IMR-90 (cell line): ENCODE measurements around the gene ADAMTS14. TPM values are rescaled to one million over a fixed set of nuclear protein-coding genes. Genes with fewer than 3 reads are reported as not detected.

Source experiments
- ATAC-seq: fragments of 200-7000 bp; cut with Tn5 transposase; 2 replicates; pipeline ENCODE4 v1.9.1; 2020; ENCODE audit warnings: low read depth, mild to moderate bottlenecking, moderate library complexity
- BruUV-seq: library from RNA; stranded (reverse); fragments of 400-500 nt; replicated peaks from 2 replicates; lab custom pipeline; 2021; lab: Mats Ljungman, UMichigan
- CTCF ChIA-PET: fragments of 300-600 bp; formaldehyde crosslinking; extraction: SDS; loops from one replicate; lab custom pipeline; 2021; ENCODE audit warnings: antibody characterized with exemption; lab: Yijun Ruan, JAX
- POLR2A ChIA-PET: fragments of 300-600 bp; sonication (Branson Sonifier 250); formaldehyde crosslinking; loops from one replicate; lab custom pipeline; 2022; ENCODE audit warnings: antibody characterized with exemption; ENCODE audit not compliant: unreplicated experiment; lab: Charles Lee
- DNase-seq: peaks from one replicate; pipeline ENCODE4 v3.0.0; 2013
- H2AFZ ChIP-seq: replicated peaks from 2 replicates; pipeline ENCODE3; 2013; ENCODE audit warnings: low read length, mild to moderate bottlenecking; ENCODE audit not compliant: poor library complexity
- H2AK5ac ChIP-seq: 2 replicates; pipeline ENCODE4 v1.6.1; 2013; ENCODE audit warnings: low read depth, low read length, inconsistent platforms
- H2AK9ac ChIP-seq: replicated peaks from 2 replicates; pipeline ENCODE3; 2013; ENCODE audit warnings: mild to moderate bottlenecking, low read depth, low read length, moderate library complexity; ENCODE audit not compliant: poor library complexity
- H2BK120ac ChIP-seq: 2 replicates; pipeline ENCODE4 v1.6.1; 2013; ENCODE audit warnings: low read depth, low read length, inconsistent platforms
- H2BK15ac ChIP-seq: 3 replicates; pipeline ENCODE4 v1.6.1; 2013; ENCODE audit warnings: low read depth, low read length, inconsistent platforms
- H2BK20ac ChIP-seq: 2 replicates; pipeline ENCODE4 v1.6.1; 2013; ENCODE audit warnings: low read depth, mild to moderate bottlenecking, inconsistent platforms, low read length, moderate library complexity
- H2BK5ac ChIP-seq: 2 replicates; pipeline ENCODE4 v1.6.1; 2013; ENCODE audit warnings: mild to moderate bottlenecking, low read depth, low read length, inconsistent platforms; ENCODE audit not compliant: poor library complexity, severe bottlenecking
- H3K14ac ChIP-seq: replicated peaks from 2 replicates; pipeline ENCODE4 v1.6.1; 2013; ENCODE audit warnings: low read depth, low read length, inconsistent platforms
- H3K18ac ChIP-seq: 2 replicates; pipeline ENCODE4 v1.6.1; 2013; ENCODE audit warnings: low read depth, low read length, control low read depth
- H3K23ac ChIP-seq: 2 replicates; pipeline ENCODE4 v1.6.1; 2013; ENCODE audit warnings: low read depth, low read length, inconsistent platforms
- H3K27ac ChIP-seq: 2 replicates; pipeline ENCODE4 v1.5.1; 2013; ENCODE audit warnings: mild to moderate bottlenecking, control low read depth, low read length; ENCODE audit not compliant: insufficient read depth
- H3K27me3 ChIP-seq: 2 replicates; pipeline ENCODE4 v1.6.1; 2013; ENCODE audit warnings: low read length; ENCODE audit not compliant: control insufficient read depth, insufficient read depth
- H3K36me3 ChIP-seq: 2 replicates; pipeline ENCODE4 v1.6.1; 2013; ENCODE audit warnings: low read length, mixed read lengths; ENCODE audit not compliant: control insufficient read depth, insufficient read depth
- H3K4ac ChIP-seq: 2 replicates; pipeline ENCODE4 v1.6.1; 2013; ENCODE audit warnings: low read depth, low read length, inconsistent platforms
- H3K4me1 ChIP-seq: 2 replicates; pipeline ENCODE4 v1.6.1; 2013; ENCODE audit warnings: low read length, mixed read lengths; ENCODE audit not compliant: control insufficient read depth, insufficient read depth
- H3K4me2 ChIP-seq: 2 replicates; pipeline ENCODE4 v1.6.1; 2013; ENCODE audit warnings: low read depth, mild to moderate bottlenecking, control low read depth, low read length, moderate library complexity
- H3K4me3 ChIP-seq: 2 replicates; pipeline ENCODE4 v1.5.1; 2013; ENCODE audit warnings: low read depth, mild to moderate bottlenecking, control low read depth, low read length, moderate library complexity; ENCODE audit not compliant: insufficient read depth
- H3K56ac ChIP-seq: 2 replicates; pipeline ENCODE4 v1.6.1; 2013; ENCODE audit warnings: low read length, inconsistent platforms; ENCODE audit not compliant: insufficient read depth; ENCODE audit errors: extremely low read depth
- H3K79me1 ChIP-seq, 2 experiments: 2 replicates each; pipeline ENCODE4 v1.6.1; 2013; ENCODE audit warnings: low read length in 2 of 2, inconsistent platforms in 1 of 2, low read depth in 1 of 2
- H3K9ac ChIP-seq: 2 replicates; pipeline ENCODE4 v1.6.1; 2013; ENCODE audit warnings: low read depth, low read length, control low read depth
- H3K9me1 ChIP-seq: 2 replicates; pipeline ENCODE4 v1.6.1; 2013; ENCODE audit warnings: low read length, inconsistent platforms; ENCODE audit not compliant: insufficient read depth
- H3K9me3 ChIP-seq: 2 replicates; pipeline ENCODE4 v1.6.1; 2013; ENCODE audit warnings: low read length; ENCODE audit not compliant: control insufficient read depth, insufficient read depth
- H4K20me1 ChIP-seq: 2 replicates; pipeline ENCODE4 v1.6.1; 2013; ENCODE audit warnings: low read length, inconsistent platforms; ENCODE audit not compliant: insufficient read depth
- H4K5ac ChIP-seq: 2 replicates; pipeline ENCODE4 v1.6.1; 2013; ENCODE audit warnings: mild to moderate bottlenecking, low read depth, low read length, control low read depth
- H4K8ac ChIP-seq, 2 experiments: 2 replicates each; pipeline ENCODE4 v1.6.1; 2013; ENCODE audit warnings: low read depth in 2 of 2, low read length in 2 of 2, control low read depth in 1 of 2, inconsistent platforms in 1 of 2
- H4K91ac ChIP-seq: 2 replicates; pipeline ENCODE4 v1.6.1; 2013; ENCODE audit warnings: low read depth, low read length, inconsistent platforms; ENCODE audit not compliant: insufficient read depth
- BHLHE40 ChIP-seq: fragments of 150-350 bp; IDR thresholded peaks from 2 replicates; pipeline ENCODE4 v1.6.1; 2016; ENCODE audit warnings: mild to moderate bottlenecking, low read depth, low read length
- MAZ ChIP-seq: IDR thresholded peaks from 2 replicates; pipeline ENCODE4 v1.6.1; 2012; ENCODE audit warnings: low read depth, mild to moderate bottlenecking, low read length, improper control_type of control experiment, moderate library complexity, borderline replicate concordance
- RFX5 ChIP-seq: IDR thresholded peaks from 2 replicates; pipeline ENCODE4 v1.8.0; 2012; ENCODE audit warnings: low read depth, mild to moderate bottlenecking, low read length, moderate library complexity
- SMC3 ChIP-seq: fragments of 150-350 bp; IDR thresholded peaks from 2 replicates; pipeline ENCODE4 v1.6.1; 2016; ENCODE audit warnings: low read depth, mild to moderate bottlenecking, antibody characterized with exemption, low read length, moderate library complexity
- WGBS, 2 experiments: methylation state at CpG; one replicate each; pipeline versions ENCODE4 v1.1.5 to v1.1.7; 2013; ENCODE audit warnings: missing lambda C conversion rate in 2 of 2; ENCODE audit not compliant: insufficient read length in 1 of 2; ENCODE audit errors: extremely low coverage in 2 of 2; 5-methylcytosine and 5-hydroxymethylcytosine counted together
- dilution Hi-C: fragments of 300-500 bp; cut with HindIII; formaldehyde crosslinking; loops from one replicate; pipeline ENCODE4 v1.14.3; 2018; ENCODE audit warnings: low sequenced_read_pairs; ENCODE audit not compliant: unreplicated experiment
- in situ Hi-C: fragments of 300-500 bp; cut with MboI; formaldehyde crosslinking; loops from 3 replicates; pipeline ENCODE4 v1.14.3; 2019; ENCODE audit warnings: low sequenced_read_pairs, inconsistent platforms, mixed read lengths
- intact Hi-C: fragments of 100-400 bp; cut with micrococcal nuclease; formaldehyde crosslinking; loops from 2 replicates; pipeline ENCODE4 v1.10.0; 2022
- polyA plus RNA-seq, 3 experiments: library from polyadenylated mRNA; depleted of rRNA; stranded (reverse); fragments of >200 nt; gene quantifications; 2 replicates each; pipeline ENCODE4 v1.2.3, GENCODE V29; 2012; ENCODE audit warnings: low replicate concordance in 1 of 3
- total RNA-seq: library from RNA; depleted of rRNA; stranded (reverse); fragments of >200 nt; gene quantifications from 2 replicates; pipeline ENCODE4 v1.2.3, GENCODE V29; 2012

The ADAMTS14 gene
- total and polyA plus RNA-seq, 2 of the 4 experiments (the other 2 are of a cell fraction): under 0.01 to 0.31 TPM

GRCh38 chr10:70698211-70698610 is 25.9 kb downstream of the ADAMTS14 start:
- no peaks in the 10 kb centered on the region for H4K20me1 ChIP-seq
- BruUV-seq: no TSS peak
- H4K5ac ChIP-seq: no peak overlapping the region
- CTCF ChIA-PET: no interaction called here
- H3K9me1 ChIP-seq: peaks cover 5% of the 10 kb centered on the region
- no peaks in the 10 kb centered on the region for H3K79me1 ChIP-seq
- POLR2A ChIA-PET: no interaction called here
- WGBS, 2 experiments: 25% methylated on average over 2 of the region's 4 CpGs; no CpG with 5 or more reads in 1 of the 2 experiments
- dilution Hi-C loops: no loop called here
- no peak overlapping the region for H2BK15ac ChIP-seq
- no peak for TF ChIP-seq SMC3
- TF ChIP-seq MAZ: no peak
- TF ChIP-seq BHLHE40: no peak
- TF ChIP-seq RFX5: no peak
- no peak overlapping the region for H3K4me2 ChIP-seq
- no peak overlapping the region for H4K8ac ChIP-seq
- H2AK5ac ChIP-seq: no peak overlapping the region
- H2AK9ac ChIP-seq: no peak overlapping the region
- intact Hi-C loops: no loop called here
- H3K18ac ChIP-seq: no peak overlapping the region
- no peak overlapping the region for H3K27ac ChIP-seq
- H3K14ac ChIP-seq: no peak overlapping the region
- H3K4me3 ChIP-seq: no peak overlapping the region
- in situ Hi-C loops: no loop called here
- H2BK120ac ChIP-seq: no peak overlapping the region
- no peak overlapping the region for H3K9ac ChIP-seq
- H3K56ac ChIP-seq: no peak overlapping the region
- DNase-seq (no peak), ATAC-seq (no peak)
- no peaks in the 10 kb centered on the region for H3K36me3 ChIP-seq
- no peak overlapping the region for H4K91ac ChIP-seq
- no peak overlapping the region for H2BK5ac ChIP-seq
- H3K23ac ChIP-seq: no peak overlapping the region
- peaks cover 14% of the 10 kb centered on the region; the same call in 1 of the 2 replicates for H3K4me1 ChIP-seq
- H2BK20ac ChIP-seq: no peak overlapping the region
- H3K27me3 ChIP-seq: peaks cover 18% of the 10 kb centered on the region
- no peak overlapping the region for H2AFZ ChIP-seq
- no peak overlapping the region for H3K4ac ChIP-seq
- no peaks in the 10 kb centered on the region for H3K9me3 ChIP-seq
